ENCODE data around the gene UCN2.

The UCN2 gene

GRCh38 chr3:48563382-48563918 is at the start of gene UCN2:
Gene UCN2, minus strand, starts transcription at chr3:48563781. Its CDS starts 657 bp downstream, at chr3:48563124.
- DNase-seq (ENCODE audit: low read depth) = peak; percentile 22

- DNase-seq (ENCODE audit: low read depth) = no peak
Measured at GRCh38 chr3:48612309-48612708, 48.7 kb upstream of the UCN2 start.

- peak; percentile 82 for DNase-seq (ENCODE audit: low read depth)
Measured at GRCh38 chr3:48609088-48610005, 45.8 kb upstream of the UCN2 start, which contains the start of gene UQCRC1. Gene UQCRC1, minus strand, starts transcription at chr3:48609646. Its CDS starts 26 bp downstream, at chr3:48609620.

- no peak for DNase-seq (ENCODE audit: low read depth)
Measured at GRCh38 chr3:48607519-48607918, 43.9 kb upstream of the UCN2 start.

- no peak for DNase-seq (ENCODE audit: low read depth)
Measured at GRCh38 chr3:48601622-48601994, 38.0 kb upstream of the UCN2 start.

GRCh38 chr3:48600711-48601621 is 37.4 kb upstream of the UCN2 start:
- no peak for DNase-seq (ENCODE audit: low read depth)

- DNase-seq (ENCODE audit: low read depth) = no peak
Measured at GRCh38 chr3:48599509-48600285, 36.1 kb upstream of the UCN2 start.

- DNase-seq (ENCODE audit: low read depth) = no peak
Measured at GRCh38 chr3:48599077-48599501, 35.5 kb upstream of the UCN2 start.

GRCh38 chr3:48598323-48599076 is 34.9 kb upstream of the UCN2 start:
- peak; percentile 49 for DNase-seq (ENCODE audit: low read depth)

- DNase-seq (ENCODE audit: low read depth) = no peak
Measured at GRCh38 chr3:48597408-48597800, 33.8 kb upstream of the UCN2 start.

GRCh38 chr3:48596676-48597407 is 33.3 kb upstream of the UCN2 start:
- no peak for DNase-seq (ENCODE audit: low read depth)

GRCh38 chr3:48596157-48596556 is 32.6 kb upstream of the UCN2 start:
- no peak for DNase-seq (ENCODE audit: low read depth)

- DNase-seq (ENCODE audit: low read depth) = peak; percentile 48
Measured at GRCh38 chr3:48595526-48596121, 32.0 kb upstream of the UCN2 start.

GRCh38 chr3:48595075-48595525 is 31.5 kb upstream of the UCN2 start, which contains the start of gene COL7A1:
Gene COL7A1, minus strand, starts transcription at chr3:48595329. Its CDS starts 170 bp downstream, at chr3:48595159.
- no peak for DNase-seq (ENCODE audit: low read depth)

- DNase-seq (ENCODE audit: low read depth) = no peak
Measured at GRCh38 chr3:48594417-48595049, 31.0 kb upstream of the UCN2 start.

- DNase-seq (ENCODE audit: low read depth) = no peak
Measured at GRCh38 chr3:48593337-48593736, 29.8 kb upstream of the UCN2 start.

- DNase-seq (ENCODE audit: low read depth) = no peak
Measured at GRCh38 chr3:48592519-48593087, 29.0 kb upstream of the UCN2 start.

- DNase-seq (ENCODE audit: low read depth) = no peak
Measured at GRCh38 chr3:48591886-48592518, 28.4 kb upstream of the UCN2 start.
